WI38 (cell line): Measurements from ENCODE around the gene ADGRF1.

Experiments
- H3K4me3 ChIP-seq: 2 replicates; pipeline ENCODE4 v1.5.1; 2011; ENCODE audit warnings: low read depth, mild to moderate bottlenecking, control low read depth, low read length
- CTCF ChIP-seq: IDR thresholded peaks from 2 replicates; pipeline ENCODE4 v1.5.1; 2012; ENCODE audit warnings: low read depth, mild to moderate bottlenecking, control low read depth, low read length

Gene ADGRF1

GRCh38 chr6:46974786-46975185 is 67.3 kb downstream of the ADGRF1 start:
- no peak for TF ChIP-seq CTCF

GRCh38 chr6:46973029-46973428 is 69.1 kb downstream of the ADGRF1 start:
- no peak for TF ChIP-seq CTCF
- no peak overlapping the region for H3K4me3 ChIP-seq

More at GRCh38 chr6:46974786-46975185, 67.3 kb downstream of the ADGRF1 start:
- H3K4me3 ChIP-seq: no peak overlapping the region

- TF ChIP-seq CTCF: no peak
- no peak overlapping the region for H3K4me3 ChIP-seq
Measured at GRCh38 chr6:46972531-46972930, 69.6 kb downstream of the ADGRF1 start.

- TF ChIP-seq CTCF: no peak
- no peak overlapping the region for H3K4me3 ChIP-seq
Measured at GRCh38 chr6:46969206-46969605, 72.9 kb downstream of the ADGRF1 start.

GRCh38 chr6:46967826-46968349 is 74.2 kb downstream of the ADGRF1 start:
- no peak for TF ChIP-seq CTCF
- H3K4me3 ChIP-seq: no peak overlapping the region

- TF ChIP-seq CTCF: no peak
- no peak overlapping the region for H3K4me3 ChIP-seq
Measured at GRCh38 chr6:46964716-46965519, 77.2 kb downstream of the ADGRF1 start.

GRCh38 chr6:46963626-46964025 is 78.5 kb downstream of the ADGRF1 start:
- TF ChIP-seq CTCF: no peak
- no peak overlapping the region for H3K4me3 ChIP-seq
